Glutamatergic neuron (in vitro differentiated cells): ENCODE results near the gene DCP2. TPM values are rescaled to one million over a fixed set of nuclear protein-coding genes. Genes with fewer than 3 reads are reported as not detected.

Source experiments
- DNase-seq: peaks from one replicate; pipeline ENCODE4 v3.0.0; 2022
- H3K27ac Mint-ChIP-seq: one replicate; pipeline ENCODE4 v1.8.0; 2020; ENCODE audit warnings: mild to moderate bottlenecking, mixed read lengths, inconsistent platforms; ENCODE audit not compliant: unreplicated experiment
- H3K27me3 Mint-ChIP-seq: one replicate; pipeline ENCODE4 v1.8.0; 2020; ENCODE audit warnings: mild to moderate bottlenecking, moderate library complexity, mixed read lengths, inconsistent platforms; ENCODE audit not compliant: unreplicated experiment
- H3K36me3 Mint-ChIP-seq: one replicate; pipeline ENCODE4 v1.8.0; 2020; ENCODE audit warnings: mild to moderate bottlenecking, mixed read lengths, inconsistent platforms; ENCODE audit not compliant: unreplicated experiment
- H3K4me1 Mint-ChIP-seq: one replicate; pipeline ENCODE4 v1.8.0; 2020; ENCODE audit warnings: mild to moderate bottlenecking, low read depth, mixed read lengths, inconsistent platforms; ENCODE audit not compliant: unreplicated experiment
- H3K4me3 Mint-ChIP-seq: one replicate; pipeline ENCODE4 v1.8.0; 2020; ENCODE audit warnings: mild to moderate bottlenecking, mixed read lengths, inconsistent platforms; ENCODE audit not compliant: unreplicated experiment
- H3K9me3 Mint-ChIP-seq: one replicate; pipeline ENCODE4 v1.8.0; 2020; ENCODE audit warnings: mild to moderate bottlenecking, moderate library complexity, mixed read lengths, inconsistent platforms; ENCODE audit not compliant: unreplicated experiment
- CTCF ChIP-seq: fragments of 200-600 bp; sonication (generic); IDR thresholded peaks from one replicate; pipeline ENCODE4 v1.5.0; 2021; ENCODE audit not compliant: partially characterized antibody, unreplicated experiment
- total RNA-seq: library from RNA; stranded (reverse); fragmentation: NEBNext Ultra II Directional; extraction: Animal tissue kit (Norgen Biotek cat#: 25700); gene quantifications from one replicate; pipeline ENCODE4 v1.2.1, GENCODE V29; 2021; ENCODE audit not compliant: unreplicated experiment

The DCP2 gene
- total RNA-seq, 1 donor from 2014 or later, result 117 TPM

GRCh38 chr5:112979723-112980122 lies 3.1 kb downstream of the DCP2 start:
- Mint-ChIP-seq H3K4me1 (peaks cover 46% of the 10 kb centered on the region), H3K9me3 (peaks cover 28% of the 10 kb centered on the region), H3K36me3 (no peaks in the 10 kb centered on the region), H3K27ac (peak overlapping the region; percentile 93), H3K4me3 (peak overlapping the region; percentile 99), H3K27me3 (peaks cover 20% of the 10 kb centered on the region)
- TF ChIP-seq CTCF, result no peak
- no peak for DNase-seq

GRCh38 chr5:112983363-112983762 lies 6.8 kb downstream of the DCP2 start:
- H3K27ac Mint-ChIP-seq, result peak overlapping the region; percentile 60
- peaks cover under 1% of the 10 kb centered on the region for H3K9me3 Mint-ChIP-seq
- H3K36me3 Mint-ChIP-seq, result no peaks in the 10 kb centered on the region
- DNase-seq, result no peak
- no peak for TF ChIP-seq CTCF
- peak overlapping the region; percentile 65 for H3K4me3 Mint-ChIP-seq
- H3K4me1 Mint-ChIP-seq, result peaks cover 35% of the 10 kb centered on the region
- no peaks in the 10 kb centered on the region for H3K27me3 Mint-ChIP-seq

GRCh38 chr5:112986224-112986623 lies 9.6 kb downstream of the DCP2 start:
- H3K4me3 Mint-ChIP-seq, result no peak overlapping the region
- no peaks in the 10 kb centered on the region for H3K36me3 Mint-ChIP-seq
- TF ChIP-seq CTCF, result no peak
- no peaks in the 10 kb centered on the region for H3K9me3 Mint-ChIP-seq
- H3K27me3 Mint-ChIP-seq, result no peaks in the 10 kb centered on the region
- no peak overlapping the region for H3K27ac Mint-ChIP-seq
- peaks cover 32% of the 10 kb centered on the region for H3K4me1 Mint-ChIP-seq
- DNase-seq, result no peak

- no peaks in the 10 kb centered on the region for H3K36me3 Mint-ChIP-seq
- peaks cover 1% of the 10 kb centered on the region for H3K27me3 Mint-ChIP-seq
- H3K9me3 Mint-ChIP-seq, result peaks cover 6% of the 10 kb centered on the region
- peak; percentile 80 for DNase-seq
- peak overlapping the region; percentile 4 for H3K27ac Mint-ChIP-seq
- no peak overlapping the region for H3K4me3 Mint-ChIP-seq
- TF ChIP-seq CTCF, result peak; percentile 91
- peaks cover 10% of the 10 kb centered on the region for H3K4me1 Mint-ChIP-seq
Measured at GRCh38 chr5:112995764-112996618, 19.4 kb downstream of the DCP2 start.

- peaks cover 6% of the 10 kb centered on the region for H3K9me3 Mint-ChIP-seq
- no peak overlapping the region for H3K27ac Mint-ChIP-seq
- peaks cover 1% of the 10 kb centered on the region for H3K27me3 Mint-ChIP-seq
- H3K36me3 Mint-ChIP-seq, result no peaks in the 10 kb centered on the region
- no peak for DNase-seq
- peaks cover 10% of the 10 kb centered on the region for H3K4me1 Mint-ChIP-seq
- TF ChIP-seq CTCF, result no peak
- no peak overlapping the region for H3K4me3 Mint-ChIP-seq
Measured at GRCh38 chr5:112996830-112997374, 20.3 kb downstream of the DCP2 start.
